ENCODE data around the gene ADPRH. TPM values are rescaled to one million over a fixed set of nuclear protein-coding genes. Genes with fewer than 3 reads are reported as not detected.

Gene ADPRH
- total RNA-seq, 2 donors from 2014 or later = 3.0 to 6.5 TPM

DNA sequence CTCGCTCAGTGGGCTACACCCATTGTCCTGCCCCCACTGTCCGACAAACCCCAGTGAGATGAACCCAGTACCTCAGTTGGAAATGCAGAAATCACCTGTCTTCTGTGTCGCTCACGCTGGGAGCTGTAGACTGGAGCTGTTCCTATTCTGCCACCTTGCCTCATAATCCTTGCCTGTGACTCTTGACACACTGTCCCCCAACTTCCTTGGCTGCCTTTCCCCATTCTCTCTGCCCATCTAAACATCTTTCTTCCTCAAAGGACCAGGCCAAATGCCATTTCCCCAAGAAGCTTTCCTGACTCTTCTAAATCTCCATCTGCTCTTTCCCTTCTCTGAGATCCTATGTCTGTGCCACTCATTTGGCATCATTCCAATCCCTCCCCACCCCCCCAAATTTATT, 10.1 kb upstream of the ADPRH start:
- Histone ChIP-seq H3K27me3 (no peaks in the 10 kb centered on the region), H3K4me3 (no peak overlapping the region), H3K27ac (no peak overlapping the region), H3K36me3 (replicated peaks in 1 of 2; ENCODE audit: insufficient read depth in 1 of 2, low read depth in 2 of 2) (no peaks in the 10 kb centered on the region), H3K9me3 (no peaks in the 10 kb centered on the region), H3K4me1 (no peaks in the 10 kb centered on the region)
- intact Hi-C loops (cut with DNase I) = no loop called here
- WGBS, 2 donors = 81 to 86% methylated on average over 4 of the region's 4 CpGs
- TF ChIP-seq, protein P1, sequence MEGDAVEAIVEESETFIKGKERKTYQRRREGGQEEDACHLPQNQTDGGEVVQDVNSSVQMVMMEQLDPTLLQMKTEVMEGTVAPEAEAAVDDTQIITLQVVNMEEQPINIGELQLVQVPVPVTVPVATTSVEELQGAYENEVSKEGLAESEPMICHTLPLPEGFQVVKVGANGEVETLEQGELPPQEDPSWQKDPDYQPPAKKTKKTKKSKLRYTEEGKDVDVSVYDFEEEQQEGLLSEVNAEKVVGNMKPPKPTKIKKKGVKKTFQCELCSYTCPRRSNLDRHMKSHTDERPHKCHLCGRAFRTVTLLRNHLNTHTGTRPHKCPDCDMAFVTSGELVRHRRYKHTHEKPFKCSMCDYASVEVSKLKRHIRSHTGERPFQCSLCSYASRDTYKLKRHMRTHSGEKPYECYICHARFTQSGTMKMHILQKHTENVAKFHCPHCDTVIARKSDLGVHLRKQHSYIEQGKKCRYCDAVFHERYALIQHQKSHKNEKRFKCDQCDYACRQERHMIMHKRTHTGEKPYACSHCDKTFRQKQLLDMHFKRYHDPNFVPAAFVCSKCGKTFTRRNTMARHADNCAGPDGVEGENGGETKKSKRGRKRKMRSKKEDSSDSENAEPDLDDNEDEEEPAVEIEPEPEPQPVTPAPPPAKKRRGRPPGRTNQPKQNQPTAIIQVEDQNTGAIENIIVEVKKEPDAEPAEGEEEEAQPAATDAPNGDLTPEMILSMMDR (IDR thresholded peaks at IDR 0.05) = no peak
- no peak for TF ChIP-seq POLR2A (IDR thresholded peaks at IDR 0.05)
- DNase-seq = no peak
- no peak for ATAC-seq

DNA sequence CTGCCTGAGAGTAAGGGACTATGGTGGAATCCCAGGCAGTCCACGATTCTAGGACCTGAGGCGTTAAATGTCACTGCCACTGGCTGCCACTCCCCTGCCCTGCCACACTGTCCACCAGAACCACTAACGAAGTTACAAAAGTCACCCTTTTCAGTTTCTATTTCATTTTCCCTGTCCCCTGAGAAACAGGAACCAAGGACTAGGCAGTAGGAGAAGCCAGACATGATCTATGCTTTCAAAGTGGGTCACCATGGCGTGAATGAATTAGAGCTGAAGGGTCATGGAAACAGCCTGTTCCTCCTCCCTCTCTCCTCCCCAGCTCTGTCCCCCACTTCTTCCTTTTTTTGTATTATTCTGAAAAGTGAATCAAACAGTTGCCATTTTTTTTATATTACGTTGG, 9.1 kb upstream of the ADPRH start:
- ATAC-seq = no peak
- no peaks in the 10 kb centered on the region for H3K4me1 ChIP-seq
- peak in 1 of 4 donors; percentile 46 for DNase-seq
- no peaks in the 10 kb centered on the region for H3K9me3 ChIP-seq
- peak overlapping the region in 1 of 4 donors; percentile 30 for H3K27ac ChIP-seq
- TF ChIP-seq POLR2A (IDR thresholded peaks at IDR 0.05) = no peak
- TF ChIP-seq, protein P1 (IDR thresholded peaks at IDR 0.05) = no peak
- no peak overlapping the region for H3K4me3 ChIP-seq
- 72 to 80% methylated on average over 5 of the region's 5 CpGs for WGBS, 2 donors
- no peaks in the 10 kb centered on the region for H3K36me3 ChIP-seq (replicated peaks in 1 of 2; ENCODE audit: insufficient read depth in 1 of 2, low read depth in 2 of 2)
- no peaks in the 10 kb centered on the region for H3K27me3 ChIP-seq
- intact Hi-C loops (cut with DNase I) = loop anchor here (10.0 kb wide), 1 partner anchor 65 kb away; no protein-coding TSS in a partner anchor

DNA sequence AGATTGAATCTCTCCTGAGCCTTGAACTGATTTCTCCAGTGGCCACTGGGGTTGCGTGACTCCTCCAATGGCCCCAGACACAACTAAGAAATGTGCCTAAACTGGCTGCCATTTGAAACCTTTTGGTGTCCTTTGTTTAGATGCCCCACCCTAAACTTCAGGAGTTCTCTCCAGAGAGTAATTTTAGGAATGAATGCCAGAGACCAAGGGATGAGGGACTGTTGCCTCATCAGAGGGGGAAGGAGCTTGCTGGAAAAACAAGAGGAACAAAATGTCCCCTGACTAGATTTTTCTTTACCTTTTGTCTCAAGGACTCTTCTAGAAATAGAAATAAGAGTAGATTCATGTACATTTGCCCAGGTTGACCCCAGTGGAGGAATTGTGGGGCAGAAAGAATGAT, 8.1 kb upstream of the ADPRH start:
- no peaks in the 10 kb centered on the region for H3K27me3 ChIP-seq
- 100% methylated on average over 1 of the region's 1 CpG for WGBS, 2 donors
- no peak for ATAC-seq
- H3K4me3 ChIP-seq = no peak overlapping the region
- no peaks in the 10 kb centered on the region for H3K36me3 ChIP-seq (replicated peaks in 1 of 2; ENCODE audit: insufficient read depth in 1 of 2, low read depth in 2 of 2)
- no peaks in the 10 kb centered on the region for H3K9me3 ChIP-seq
- TF ChIP-seq POLR2A (IDR thresholded peaks at IDR 0.05) = no peak
- TF ChIP-seq, protein P1 (IDR thresholded peaks at IDR 0.05) = no peak
- H3K4me1 ChIP-seq = no peaks in the 10 kb centered on the region
- DNase-seq = no peak
- intact Hi-C loops (cut with DNase I) = loop anchor here (10.0 kb wide), 1 partner anchor 66 kb away; no protein-coding TSS in a partner anchor
- H3K27ac ChIP-seq = peak overlapping the region in 1 of 4 donors; percentile 30

DNA sequence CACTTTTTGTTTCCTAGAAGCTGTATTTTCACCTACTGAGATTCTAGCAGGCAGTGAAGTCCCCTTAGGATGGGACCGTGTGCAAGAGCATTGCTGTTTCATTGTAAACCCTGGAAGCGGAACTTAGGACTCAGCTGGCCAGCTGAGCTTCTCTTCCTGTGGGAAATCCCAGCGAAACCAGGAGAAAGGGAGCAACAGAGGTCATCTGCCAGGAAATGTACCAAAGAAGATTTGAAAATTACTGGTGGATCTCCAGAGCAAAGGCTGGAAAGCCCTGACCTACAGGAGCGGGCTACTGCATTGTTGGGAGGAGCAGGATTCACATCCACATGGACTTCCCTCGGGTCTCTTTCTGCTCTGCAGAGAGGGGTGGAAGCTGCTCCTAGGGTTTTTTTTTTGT, 7.6 kb upstream of the ADPRH start:
- Histone ChIP-seq H3K4me3 (no peak overlapping the region), H3K27ac (peak overlapping the region in 1 of 4 donors; percentile 30), H3K27me3 (no peaks in the 10 kb centered on the region), H3K36me3 (replicated peaks in 1 of 2; ENCODE audit: insufficient read depth in 1 of 2, low read depth in 2 of 2) (no peaks in the 10 kb centered on the region), H3K9me3 (no peaks in the 10 kb centered on the region), H3K4me1 (no peaks in the 10 kb centered on the region)
- intact Hi-C loops (cut with DNase I) = loop anchor here (10.0 kb wide), 1 partner anchor 67 kb away; no protein-coding TSS in a partner anchor
- ATAC-seq (no peak), DNase-seq (no peak)
- WGBS, 2 donors = 84 to 86% methylated on average over 5 of the region's 5 CpGs
- TF ChIP-seq, protein P1 (IDR thresholded peaks at IDR 0.05) = no peak
- no peak for TF ChIP-seq POLR2A (IDR thresholded peaks at IDR 0.05)

DNA sequence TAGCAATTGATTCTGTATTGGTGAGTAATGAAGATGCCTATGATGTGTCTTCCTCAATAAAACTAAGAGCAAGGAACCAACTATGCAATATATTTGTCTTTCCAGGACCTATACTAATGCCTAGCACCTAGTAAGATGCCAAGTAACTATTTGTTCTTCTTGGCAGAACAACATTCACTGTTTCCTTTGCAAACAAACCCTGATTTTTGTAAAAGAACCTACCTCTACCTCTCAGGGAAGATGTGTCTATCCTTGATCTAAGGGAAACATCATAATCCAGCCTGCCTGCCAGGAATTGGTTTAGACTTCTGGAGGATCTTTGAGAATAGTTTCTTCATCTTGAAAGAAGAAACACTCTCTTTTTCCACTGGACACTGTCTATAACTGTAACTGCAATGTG, 3.8 kb upstream of the ADPRH start:
- H3K36me3 ChIP-seq (replicated peaks in 1 of 2; ENCODE audit: insufficient read depth in 1 of 2, low read depth in 2 of 2) = no peaks in the 10 kb centered on the region
- intact Hi-C loops (cut with DNase I) = loop anchor here (10.0 kb wide), 1 partner anchor 71 kb away; no protein-coding TSS in a partner anchor
- no peaks in the 10 kb centered on the region for H3K27me3 ChIP-seq

More for the DNA sequence above, 3.8 kb upstream of the ADPRH start:
- no peak for DNase-seq
- no peak overlapping the region for H3K4me3 ChIP-seq
- H3K9me3 ChIP-seq = no peaks in the 10 kb centered on the region
- H3K4me1 ChIP-seq = peaks cover 15% of the 10 kb centered on the region
- TF ChIP-seq, protein P1 (IDR thresholded peaks at IDR 0.05) = no peak
- TF ChIP-seq POLR2A (IDR thresholded peaks at IDR 0.05) = no peak
- no peak for ATAC-seq
- no peak overlapping the region for H3K27ac ChIP-seq

Measured in body of pancreas (tissue), 4 donors.